ENCODE results near the gene ACLY. TPM values are rescaled to one million over a fixed set of nuclear protein-coding genes. Genes with fewer than 3 reads are reported as not detected.

Gene ACLY
- total RNA-seq, result 127 TPM

GRCh38 chr17:41918314-41919164 is at the start of gene ACLY:
ACLY (minus strand) TSS chr17:41918951; CDS start chr17:41913873, 5,078 bp downstream.
- DNase-seq (ENCODE audit: low spot score), result peak; percentile 97

- no peak for DNase-seq (ENCODE audit: low spot score)
These were observed 49.3 kb upstream of the ACLY start for GRCh38 chr17:41967921-41968578.

GRCh38 chr17:41967141-41967920 is 48.6 kb upstream of the ACLY start:
- DNase-seq (ENCODE audit: low spot score), result no peak

GRCh38 chr17:41966463-41967140 is 47.9 kb upstream of the ACLY start, which contains the start of gene CNP:
CNP (plus strand) TSS chr17:41966795; CDS start chr17:41966885, 90 bp downstream.
- DNase-seq (ENCODE audit: low spot score), result peak; percentile 90

- DNase-seq (ENCODE audit: low spot score), result peak; percentile 84
These were observed 47.1 kb upstream of the ACLY start for GRCh38 chr17:41965694-41966462.

GRCh38 chr17:41962768-41963434 is 44.1 kb upstream of the ACLY start:
- peak; percentile 78 for DNase-seq (ENCODE audit: low spot score)

GRCh38 chr17:41962111-41962510 is 43.4 kb upstream of the ACLY start:
- DNase-seq (ENCODE audit: low spot score), result no peak

GRCh38 chr17:41959336-41960095 is 40.8 kb upstream of the ACLY start:
- DNase-seq (ENCODE audit: low spot score), result no peak

GRCh38 chr17:41959030-41959335 is 40.2 kb upstream of the ACLY start:
- DNase-seq (ENCODE audit: low spot score), result no peak

GRCh38 chr17:41957869-41958439 is 39.2 kb upstream of the ACLY start:
- no peak for DNase-seq (ENCODE audit: low spot score)

- DNase-seq (ENCODE audit: low spot score), result no peak
These were observed 38.5 kb upstream of the ACLY start for GRCh38 chr17:41957031-41957868.

GRCh38 chr17:41956522-41956921 is 37.8 kb upstream of the ACLY start:
- DNase-seq (ENCODE audit: low spot score), result no peak

- no peak for DNase-seq (ENCODE audit: low spot score)
These were observed 30.2 kb upstream of the ACLY start for GRCh38 chr17:41948762-41949460.

- DNase-seq (ENCODE audit: low spot score), result no peak
These were observed 26.2 kb upstream of the ACLY start for GRCh38 chr17:41944943-41945342.

- DNase-seq (ENCODE audit: low spot score), result no peak
These were observed 24.7 kb upstream of the ACLY start for GRCh38 chr17:41943492-41943891.

GRCh38 chr17:41942626-41943373 is 24.0 kb upstream of the ACLY start:
- DNase-seq (ENCODE audit: low spot score), result no peak

GRCh38 chr17:41941168-41941567 is 22.4 kb upstream of the ACLY start:
- DNase-seq (ENCODE audit: low spot score), result no peak

Data from mucosa of gallbladder (tissue), 1 donor.